ENCODE data around the gene LIPJ.
A peak's percentile ranks its signal among the peaks of the same experiment; 100 is the strongest.

LIPJ gene

GRCh38 chr10:88562152-88562551, 24.4 kb upstream of the LIPJ start:
- Histone ChIP-seq H3K4me1 (ENCODE audit: control extremely low read depth in 1 of 4, control insufficient read depth in 4 of 4, insufficient read depth in 4 of 4, low read length in 3 of 4) (no peaks in the 10 kb centered on the region), H3K36me3 (ENCODE audit: control insufficient read depth in 4 of 4, insufficient read depth in 4 of 4, low read length in 3 of 4) (no peaks in the 10 kb centered on the region), H3K9me3 (ENCODE audit: control extremely low read depth in 1 of 5, control insufficient read depth in 4 of 5, insufficient read depth in 2 of 5, low read depth in 1 of 5, low read length in 4 of 5) (no peaks in the 10 kb centered on the region), H3K4me3 (ENCODE audit: control insufficient read depth in 1 of 7, extremely low read depth in 1 of 7, insufficient read depth in 4 of 7, low read depth in 2 of 7, low read length in 6 of 7) (no peak overlapping the region), H3K27ac (ENCODE audit: insufficient read depth in 1 of 2, low read depth in 1 of 2, low read length in 2 of 2, poor library complexity in 1 of 2, severe bottlenecking in 2 of 2) (no peak overlapping the region), H3K27me3 (replicated peaks in 2 of 5; ENCODE audit: control insufficient read depth in 4 of 5, insufficient read depth in 5 of 5, low read length in 4 of 5) (no peaks in the 10 kb centered on the region)
- WGBS (ENCODE audit: insufficient coverage) = 100% methylated on average over 1 of the region's 1 CpG
- POLR2A ChIA-PET = no interaction called here
- CTCF ChIA-PET = interaction anchor here (1.3 to 6.4 kb wide), 4 partner anchors 11 to 704 kb away, joined by 3 to 47 read pairs (median 8); partner anchors contain the start of gene RNLS
- no peak for DNase-seq

- CTCF ChIA-PET = interaction anchor here (0.6 to 6.4 kb wide), 19 partner anchors 10 to 714 kb away, joined by 3 to 47 read pairs (median 4); partner anchors contain the start of gene RNLS
- no peak overlapping the region for H3K27ac ChIP-seq (ENCODE audit: insufficient read depth in 1 of 2, low read depth in 1 of 2, low read length in 2 of 2, poor library complexity in 1 of 2, severe bottlenecking in 2 of 2)
- no peaks in the 10 kb centered on the region for H3K27me3 ChIP-seq (replicated peaks in 2 of 5; ENCODE audit: control insufficient read depth in 4 of 5, insufficient read depth in 5 of 5, low read length in 4 of 5)
- H3K9me3 ChIP-seq (ENCODE audit: control extremely low read depth in 1 of 5, control insufficient read depth in 4 of 5, insufficient read depth in 2 of 5, low read depth in 1 of 5, low read length in 4 of 5) = no peaks in the 10 kb centered on the region
- POLR2A ChIA-PET = interaction anchor here (0.7 kb wide), 1 partner anchor 556 kb away, joined by 3 read pairs; no protein-coding TSS in a partner anchor
- peak; percentile 33 to 60 (median 57) for DNase-seq
- no peak overlapping the region for H3K4me3 ChIP-seq (ENCODE audit: control insufficient read depth in 1 of 7, extremely low read depth in 1 of 7, insufficient read depth in 4 of 7, low read depth in 2 of 7, low read length in 6 of 7)
- H3K36me3 ChIP-seq (ENCODE audit: control insufficient read depth in 4 of 4, insufficient read depth in 4 of 4, low read length in 3 of 4) = peaks cover 0 to 2% (median 0%) of the 10 kb centered on the region in 4 experiments
- WGBS (ENCODE audit: insufficient coverage) = 0% methylated on average over 1 of the region's 1 CpG
- H3K4me1 ChIP-seq (ENCODE audit: control extremely low read depth in 1 of 4, control insufficient read depth in 4 of 4, insufficient read depth in 4 of 4, low read length in 3 of 4) = no peaks in the 10 kb centered on the region
These were observed 21.5 kb upstream of the LIPJ start for GRCh38 chr10:88565072-88565471.

- POLR2A ChIA-PET = interaction anchor here (0.5 kb wide), 1 partner anchor 29 kb away, joined by 3 read pairs; no protein-coding TSS in a partner anchor
- peaks cover 4 to 13% (median 6%) of the 10 kb centered on the region in 4 experiments for H3K4me1 ChIP-seq (ENCODE audit: control extremely low read depth in 1 of 4, control insufficient read depth in 4 of 4, insufficient read depth in 4 of 4, low read length in 3 of 4)
- no peaks in the 10 kb centered on the region for H3K27me3 ChIP-seq (replicated peaks in 2 of 5; ENCODE audit: control insufficient read depth in 4 of 5, insufficient read depth in 5 of 5, low read length in 4 of 5)
- WGBS (ENCODE audit: insufficient coverage) = 0% methylated on average over 4 of the region's 4 CpGs
- DNase-seq = no peak
- CTCF ChIA-PET = interaction anchor here (1.1 to 2.3 kb wide), 11 partner anchors 8 to 731 kb away, joined by 3 to 13 read pairs (median 5); no protein-coding TSS in a partner anchor
- no peak overlapping the region for H3K27ac ChIP-seq (ENCODE audit: insufficient read depth in 1 of 2, low read depth in 1 of 2, low read length in 2 of 2, poor library complexity in 1 of 2, severe bottlenecking in 2 of 2)
- H3K9me3 ChIP-seq (ENCODE audit: control extremely low read depth in 1 of 5, control insufficient read depth in 4 of 5, insufficient read depth in 2 of 5, low read depth in 1 of 5, low read length in 4 of 5) = peaks cover 0 to 2% (median 0%) of the 10 kb centered on the region in 5 experiments
- peak overlapping the region in 6 of 7 experiments; percentile 44 to 93 (median 79) for H3K4me3 ChIP-seq (ENCODE audit: control insufficient read depth in 1 of 7, extremely low read depth in 1 of 7, insufficient read depth in 4 of 7, low read depth in 2 of 7, low read length in 6 of 7)
- H3K36me3 ChIP-seq (ENCODE audit: control insufficient read depth in 4 of 4, insufficient read depth in 4 of 4, low read length in 3 of 4) = no peaks in the 10 kb centered on the region
These were observed 4.2 kb upstream of the LIPJ start for GRCh38 chr10:88582411-88582805.

- H3K4me1 ChIP-seq (ENCODE audit: control extremely low read depth in 1 of 4, control insufficient read depth in 4 of 4, insufficient read depth in 4 of 4, low read length in 3 of 4) = peaks cover 4 to 13% (median 6%) of the 10 kb centered on the region in 4 experiments
- ChIA-PET POLR2A (interaction anchor here (0.5 kb wide), 1 partner anchor 28 kb away, joined by 3 read pairs; no protein-coding TSS in a partner anchor), CTCF (interaction anchor here (0.6 to 2.3 kb wide), 15 partner anchors 9 to 760 kb away, joined by 3 to 13 read pairs (median 4); no protein-coding TSS in a partner anchor)
- H3K4me3 ChIP-seq (ENCODE audit: control insufficient read depth in 1 of 7, extremely low read depth in 1 of 7, insufficient read depth in 4 of 7, low read depth in 2 of 7, low read length in 6 of 7) = peak within 1 kb of the TSS; percentile 55 to 93 (median 80)
- H3K27me3 ChIP-seq (replicated peaks in 2 of 5; ENCODE audit: control insufficient read depth in 4 of 5, insufficient read depth in 5 of 5, low read length in 4 of 5) = no peaks in the 10 kb centered on the region
- H3K27ac ChIP-seq (ENCODE audit: insufficient read depth in 1 of 2, low read depth in 1 of 2, low read length in 2 of 2, poor library complexity in 1 of 2, severe bottlenecking in 2 of 2) = peak within 1 kb of the TSS; percentile 74 to 87
- peaks cover 0 to 2% (median 0%) of the 10 kb centered on the region in 5 experiments for H3K9me3 ChIP-seq (ENCODE audit: control extremely low read depth in 1 of 5, control insufficient read depth in 4 of 5, insufficient read depth in 2 of 5, low read depth in 1 of 5, low read length in 4 of 5)
- no peaks in the 10 kb centered on the region for H3K36me3 ChIP-seq (ENCODE audit: control insufficient read depth in 4 of 4, insufficient read depth in 4 of 4, low read length in 3 of 4)
- WGBS (ENCODE audit: insufficient coverage) = under 1% methylated on average over 54 of the region's 63 CpGs
- peak; percentile 67 to 85 (median 81) for DNase-seq
These were observed 3.6 kb upstream of the LIPJ start, which contains the start of gene RNLS for GRCh38 chr10:88582806-88583583. TSS of gene RNLS (minus strand) at chr10:88583318.

- Histone ChIP-seq H3K4me1 (ENCODE audit: control extremely low read depth in 1 of 4, control insufficient read depth in 4 of 4, insufficient read depth in 4 of 4, low read length in 3 of 4) (peaks cover 4 to 13% (median 6%) of the 10 kb centered on the region in 4 experiments), H3K36me3 (ENCODE audit: control insufficient read depth in 4 of 4, insufficient read depth in 4 of 4, low read length in 3 of 4) (no peaks in the 10 kb centered on the region), H3K27ac (ENCODE audit: insufficient read depth in 1 of 2, low read depth in 1 of 2, low read length in 2 of 2, poor library complexity in 1 of 2, severe bottlenecking in 2 of 2) (peak overlapping the region; percentile 74 to 87), H3K4me3 (ENCODE audit: control insufficient read depth in 1 of 7, extremely low read depth in 1 of 7, insufficient read depth in 4 of 7, low read depth in 2 of 7, low read length in 6 of 7) (peak overlapping the region; percentile 55 to 93 (median 80)), H3K27me3 (replicated peaks in 2 of 5; ENCODE audit: control insufficient read depth in 4 of 5, insufficient read depth in 5 of 5, low read length in 4 of 5) (no peaks in the 10 kb centered on the region), H3K9me3 (ENCODE audit: control extremely low read depth in 1 of 5, control insufficient read depth in 4 of 5, insufficient read depth in 2 of 5, low read depth in 1 of 5, low read length in 4 of 5) (peaks cover 0 to 2% (median 0%) of the 10 kb centered on the region in 5 experiments)
- DNase-seq = no peak
- POLR2A ChIA-PET = no interaction called here
- CTCF ChIA-PET = interaction anchor here (0.6 to 2.3 kb wide), 13 partner anchors 9 to 761 kb away, joined by 3 to 13 read pairs (median 4); no protein-coding TSS in a partner anchor
- WGBS (ENCODE audit: insufficient coverage) = 0% methylated on average over 2 of the region's 7 CpGs
These were observed 3.0 kb upstream of the LIPJ start for GRCh38 chr10:88583584-88583957.

- 100% methylated on average over 1 of the region's 1 CpG for WGBS (ENCODE audit: insufficient coverage)
- DNase-seq = no peak
- Histone ChIP-seq H3K36me3 (ENCODE audit: control insufficient read depth in 4 of 4, insufficient read depth in 4 of 4, low read length in 3 of 4) (no peaks in the 10 kb centered on the region), H3K4me3 (ENCODE audit: control insufficient read depth in 1 of 7, extremely low read depth in 1 of 7, insufficient read depth in 4 of 7, low read depth in 2 of 7, low read length in 6 of 7) (no peak overlapping the region), H3K9me3 (ENCODE audit: control extremely low read depth in 1 of 5, control insufficient read depth in 4 of 5, insufficient read depth in 2 of 5, low read depth in 1 of 5, low read length in 4 of 5) (no peaks in the 10 kb centered on the region), H3K27ac (ENCODE audit: insufficient read depth in 1 of 2, low read depth in 1 of 2, low read length in 2 of 2, poor library complexity in 1 of 2, severe bottlenecking in 2 of 2) (no peak overlapping the region), H3K4me1 (ENCODE audit: control extremely low read depth in 1 of 4, control insufficient read depth in 4 of 4, insufficient read depth in 4 of 4, low read length in 3 of 4) (no peaks in the 10 kb centered on the region), H3K27me3 (replicated peaks in 2 of 5; ENCODE audit: control insufficient read depth in 4 of 5, insufficient read depth in 5 of 5, low read length in 4 of 5) (no peaks in the 10 kb centered on the region)
- ChIA-PET POLR2A (no interaction called here), CTCF (interaction anchor here (0.7 to 1.2 kb wide), 2 partner anchors 9 to 16 kb away, joined by 3 read pairs; partner anchors contain the start of gene RNLS)
These were observed 5.8 kb downstream of the LIPJ start for GRCh38 chr10:88592381-88592780.
